ENCODE data around the gene SCRT2. TPM values are rescaled to one million over a fixed set of nuclear protein-coding genes. Genes with fewer than 3 reads are reported as not detected.

SCRT2 gene
- total and polyA plus RNA-seq, 9 of the 15 experiments (the other 6 are each of a cell fraction or from before 2014, with no cell fraction given): 0.04 to 0.75 (median 0.13) TPM; not detected in 2

GRCh38 chr20:667351-668034 lies 8.1 kb downstream of the SCRT2 start (continued):
- TF ChIP-seq ATF2 (CRISPR knock-in tag; IDR thresholded peaks at IDR 0.05) (no peak), CSDE1 (IDR thresholded peaks at IDR 0.05) (no peak), RBM17 (IDR thresholded peaks at IDR 0.05; ENCODE audit: borderline replicate concordance, low read depth, low read length) (no peak), TAF7 (tag; IDR thresholded peaks at IDR 0.05) (no peak), AFF1 (IDR thresholded peaks at IDR 0.05; ENCODE audit: low read depth in 1 of 2, partially characterized antibody in 2 of 2) (no peak), CREM (IDR thresholded peaks at IDR 0.05; ENCODE audit: low read depth) (no peak), TOE1 (IDR thresholded peaks at IDR 0.05; ENCODE audit: borderline replicate concordance) (no peak), TOE1 (CRISPR knock-in tag; IDR thresholded peaks at IDR 0.05; ENCODE audit: borderline replicate concordance, low read depth) (no peak), ZHX1 (conservative IDR thresholded peaks at IDR 0.05; ENCODE audit: low read length) (no peak), KDM1A (IDR thresholded peaks at IDR 0.05) (peak; percentile 15 to 62; a peak in 3 of 4 replicates), MYC (IDR thresholded peaks at IDR 0.05; ENCODE audit: low read depth, low read length) (peak; percentile 57; the same call in 1 of the 2 replicates), MYC (CRISPR knock-in tag; IDR thresholded peaks at IDR 0.05; ENCODE audit: borderline replicate concordance, low read depth) (no peak), MYNN (IDR thresholded peaks at IDR 0.05) (no peak), MYNN (CRISPR knock-in tag; IDR thresholded peaks at IDR 0.05) (no peak), ILF3 (IDR thresholded peaks at IDR 0.05; ENCODE audit: borderline replicate concordance) (no peak), SMARCC2 (IDR thresholded peaks at IDR 0.05; ENCODE audit: low read depth) (no peak), POLR3G (IDR thresholded peaks at IDR 0.05; ENCODE audit: extremely low read depth, insufficient read length, insufficient replicate concordance) (no peak), SRSF9 (IDR thresholded peaks at IDR 0.05; ENCODE audit: borderline replicate concordance, low read depth, low read length) (no peak), SMC3 (conservative IDR thresholded peaks at IDR 0.05; ENCODE audit: insufficient read depth, low read depth, low read length) (peak; percentile 46), SMAD3 (CRISPR knock-in tag; conservative IDR thresholded peaks at IDR 0.05) (no peak), LCOR (CRISPR knock-in tag; IDR thresholded peaks at IDR 0.05) (no peak), MEF2A (IDR thresholded peaks at IDR 0.05; ENCODE audit: control insufficient read depth, low read depth, low read length) (no peak)

Measured in K562 (cell line).